K562 (cell line): ENCODE results near the gene HPF1. TPM values are rescaled to one million over a fixed set of nuclear protein-coding genes. Genes with fewer than 3 reads are reported as not detected.

ENCODE experiments used
- ATAC-seq: fragments of 200-7000 bp; cut with Tn5 transposase; 3 replicates; pipeline ENCODE4 v1.9.1; 2020; ENCODE audit warnings: moderate library complexity
- BruUV-seq: library from RNA; stranded (reverse); fragments of 400-500 nt; replicated peaks from 2 replicates; lab custom pipeline; 2021; lab: Mats Ljungman, UMichigan
- CTCF ChIA-PET: fragments of 300-600 bp; formaldehyde crosslinking; extraction: SDS; loops from one replicate; lab custom pipeline; 2021; ENCODE audit warnings: low intra/inter-chr PET ratio; lab: Yijun Ruan, JAX
- POLR2A ChIA-PET: fragments of 300-600, 350-650 bp; sonication (Branson Sonifier 250); formaldehyde crosslinking; extraction: SDS; loops from one replicate; lab custom pipeline; 2021; ENCODE audit warnings: antibody characterized with exemption, inconsistent platforms; lab: Yijun Ruan, JAX
- DNase-seq, 4 experiments: peaks; one replicate each; pipeline versions ENCODE4 v3.0.0 to v3.0.0-alpha.2; 2011 to 2018; ENCODE audit warnings: low spot score in 3 of 4, mixed read lengths in 3 of 4; ENCODE audit errors: extremely low read depth in 1 of 4
- FAIRE-seq: peaks from 2 replicates; lab custom pipeline; 2011; peaks lifted over from hg19 to GRCh38; lab: Jason Lieb, UNC
- H2AFZ ChIP-seq: 2 replicates; pipeline ENCODE4 v1.6.0; 2011; ENCODE audit warnings: low read depth, low read length, control low read depth, inconsistent platforms
- H3K27ac ChIP-seq: fragments of 200-600 bp; 3 replicates; pipeline ENCODE4 v1.8.0; 2011; ENCODE audit warnings: low read depth, mild to moderate bottlenecking, control low read depth, inconsistent platforms, low read length, moderate library complexity, mixed read lengths; ENCODE audit errors: extremely low read depth
- H3K27me3 ChIP-seq, 2 experiments: fragments of 300-600 bp in 1 of 2; 2 replicates in 1 of 2; 3 replicates in 1 of 2; pipeline versions ENCODE4 v1.6.0 to v1.8.0; 2011; ENCODE audit warnings: inconsistent platforms in 2 of 2, low read length in 2 of 2, mild to moderate bottlenecking in 1 of 2, mixed read lengths in 1 of 2, moderate library complexity in 1 of 2; ENCODE audit not compliant: control insufficient read depth in 2 of 2, insufficient read depth in 2 of 2
- H3K36me3 ChIP-seq: fragments of 300-600 bp; 3 replicates; pipeline ENCODE4 v1.8.0; 2011; ENCODE audit warnings: mild to moderate bottlenecking, low read length, inconsistent platforms; ENCODE audit not compliant: control insufficient read depth, insufficient read depth
- H3K4me1 ChIP-seq, 2 experiments: fragments of 200-600 bp in 1 of 2; replicated peaks in 1 of 2; 2 replicates in 1 of 2; 3 replicates in 1 of 2; pipeline versions ENCODE4 v1.5.1 to v1.8.0; 2011; ENCODE audit warnings: inconsistent platforms in 2 of 2, low read length in 2 of 2, mild to moderate bottlenecking in 1 of 2, mixed read lengths in 1 of 2, moderate library complexity in 1 of 2; ENCODE audit not compliant: control insufficient read depth in 2 of 2, insufficient read depth in 2 of 2
- H3K4me2 ChIP-seq: 2 replicates; pipeline ENCODE4 v1.6.1; 2011; ENCODE audit warnings: low read length, control low read depth, inconsistent platforms, mixed read lengths; ENCODE audit not compliant: insufficient read depth
- H3K4me3 ChIP-seq: fragments of 200-600 bp; sonication (generic), shearing (Covaris generic); 2 replicates; pipeline ENCODE4 v1.5.1; 2016; ENCODE audit warnings: control low read depth, inconsistent platforms
- H3K79me2 ChIP-seq: fragments of 200-600 bp; 3 replicates; pipeline ENCODE4 v1.8.0; 2011; ENCODE audit warnings: low read length, inconsistent platforms; ENCODE audit not compliant: control insufficient read depth, insufficient read depth
- H3K9ac ChIP-seq, 2 experiments: 2 replicates each; pipeline versions ENCODE4 v1.6.0 to v1.6.1; 2011; ENCODE audit warnings: low read depth in 2 of 2, low read length in 2 of 2, control low read depth in 1 of 2, inconsistent platforms in 1 of 2, mild to moderate bottlenecking in 1 of 2, mixed read lengths in 1 of 2; ENCODE audit not compliant: insufficient read depth in 1 of 2
- H3K9me1 ChIP-seq: one replicate; pipeline ENCODE4 v1.6.0; 2011; ENCODE audit warnings: inconsistent platforms, mild to moderate bottlenecking, low read length, moderate library complexity; ENCODE audit not compliant: control insufficient read depth, insufficient read depth
- H3K9me3 ChIP-seq: replicated peaks from 2 replicates; pipeline ENCODE4 v1.5.1; 2011; ENCODE audit warnings: low read depth, low read length, inconsistent platforms; ENCODE audit not compliant: control insufficient read depth, insufficient read depth
- H4K20me1 ChIP-seq: replicated peaks from 2 replicates; pipeline ENCODE4 v1.6.1; 2011; ENCODE audit warnings: low read length, inconsistent platforms, mixed read lengths; ENCODE audit not compliant: control insufficient read depth, insufficient read depth
- CBX2 ChIP-seq: fragments of 200-600 bp; sonication (generic); IDR thresholded peaks from one replicate; pipeline ENCODE4 v1.6.1; 2012; ENCODE audit warnings: mild to moderate bottlenecking, low read length, inconsistent platforms; ENCODE audit not compliant: insufficient read depth, poor library complexity, severe bottlenecking
- PTBP1 ChIP-seq: fragments of 200-400 bp; formaldehyde crosslinking; IDR thresholded peaks from 2 replicates; pipeline ENCODE4 v1.6.1; 2017; ENCODE audit warnings: low read depth, low read length
- SMAD1 ChIP-seq: fragments of 150-350 bp; IDR thresholded peaks from 2 replicates; pipeline ENCODE4 v1.6.1; 2014; ENCODE audit warnings: low read length, low read depth; ENCODE audit not compliant: partially characterized antibody
- SPI1 ChIP-seq: IDR thresholded peaks from 2 replicates; pipeline ENCODE4 v1.6.1; 2011; ENCODE audit warnings: low read depth, low read length, control low read depth, borderline replicate concordance
- ZNF586 ChIP-seq: fragments of 450-650 bp; formaldehyde crosslinking; conservative IDR thresholded peaks from 2 replicates; pipeline ENCODE4 v1.4.0; 2020; ENCODE audit warnings: mild to moderate bottlenecking, moderate library complexity
- WGBS: fragments of 100-300 bp; shearing (Covaris generic); methylation state at CpG from one replicate; pipeline ENCODE4 v1.1.6; 2016; ENCODE audit warnings: low coverage, mixed read lengths; ENCODE audit not compliant: insufficient coverage; ENCODE audit errors: missing lambda C conversion rate; 5-methylcytosine and 5-hydroxymethylcytosine counted together
- in situ Hi-C: fragments of 300-500 bp; cut with MboI; formaldehyde crosslinking; loops from 4 replicates; pipeline ENCODE4 v1.15.0; 2018; ENCODE audit warnings: inconsistent platforms, mixed read lengths
- intact Hi-C: fragments of 100-400 bp; cut with micrococcal nuclease; formaldehyde crosslinking; loops from 2 replicates; pipeline ENCODE4 v1.14.2; 2022
- polyA plus RNA-seq, 8 experiments: library from polyadenylated mRNA; depleted of rRNA in 4 of 8; stranded (reverse) in 5 of 8; unstranded in 3 of 8; fragments of >200 nt; fragmentation: Nextera tagmentation in 2 of 8; fragmentation: Illumina TruSeq in 1 of 8; extraction: Ambion mirVana in 2 of 8; extraction: Trizol in 1 of 8; gene quantifications; 2 replicates each; pipeline versions ENCODE4 v1.2.1 to v1.2.3, GENCODE V29; 2011 to 2014; ENCODE audit warnings: inconsistent platforms in 1 of 8, missing spikeins in 1 of 8
- total RNA-seq, 7 experiments: library from RNA; depleted of rRNA in 6 of 7; stranded (reverse); fragments of >200 nt in 6 of 7; fragmentation: Illumina TruSeq in 2 of 7; extraction: Trizol in 2 of 7; gene quantifications; 2 replicates each; pipeline versions ENCODE4 v1.2.1 to v1.2.3, GENCODE V29; 2011 to 2021; ENCODE audit warnings: low replicate concordance in 1 of 7
- TF ChIP-seq, protein P1 (sequence below), 2 experiments: fragments of 450-650 bp; IDR thresholded peaks; 2 replicates each; pipeline ENCODE4 v1.6.1; 2016; ENCODE audit warnings: mild to moderate bottlenecking in 2 of 2, borderline replicate concordance in 1 of 2, low read depth in 1 of 2, moderate library complexity in 1 of 2

Gene HPF1
- total and polyA plus RNA-seq, 9 of the 15 experiments (the other 6 are each of a cell fraction or from before 2014, with no cell fraction given), result 21.2 to 89.4 (median 35.2) TPM

DNA sequence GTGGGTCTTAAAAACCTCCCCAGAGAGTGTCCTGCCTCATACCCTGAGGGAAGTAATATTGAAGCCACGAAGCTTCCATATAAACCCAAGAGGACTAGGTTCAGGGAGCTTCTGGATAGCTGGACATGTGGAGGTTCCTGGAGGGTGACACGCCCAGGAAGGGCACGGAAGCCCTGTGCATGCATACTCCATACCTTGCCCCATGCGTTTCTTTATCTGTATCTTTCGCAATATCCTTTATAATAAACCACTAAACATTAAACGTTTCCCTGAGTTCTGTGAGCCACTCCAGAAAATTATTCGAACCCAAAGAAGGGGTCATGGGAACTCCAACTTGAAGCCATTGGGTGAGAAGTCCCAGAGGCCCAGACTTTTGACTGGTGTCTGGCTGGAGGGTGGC, 45.7 kb upstream of the HPF1 start (continued):
- TF ChIP-seq PTBP1, result no peak
- no peak for TF ChIP-seq CBX2

- no peaks in the 10 kb centered on the region for H3K79me2 ChIP-seq
- intact Hi-C loops (no loop called here), in situ Hi-C loops (no loop called here)
- no peaks in the 10 kb centered on the region for H3K9me3 ChIP-seq
- no TSS peak for BruUV-seq
- POLR2A ChIA-PET, result no interaction called here
- no peaks in the 10 kb centered on the region for H3K9me1 ChIP-seq
- no peak overlapping the region for H2AFZ ChIP-seq
- no peak for ATAC-seq
- DNase-seq, result no peak
- TF ChIP-seq SPI1, result peak; percentile 38; the same call in 1 of the 2 replicates
- no peak for TF ChIP-seq ZNF586 (CRISPR knock-in tag)
- TF ChIP-seq, all 486 proteins: peak for 1
- H3K27me3 ChIP-seq, result peaks cover 0 to 1% of the 10 kb centered on the region in 2 experiments; a peak in 2 of 5 replicates
- CTCF ChIA-PET, result no interaction called here
- H3K4me2 ChIP-seq, result no peak overlapping the region
- H3K4me3 ChIP-seq, result no peak overlapping the region
- no peaks in the 10 kb centered on the region for H4K20me1 ChIP-seq
- WGBS, result 0% methylated on average over 1 of the region's 1 CpG
- no peaks in the 10 kb centered on the region for H3K36me3 ChIP-seq
- no peaks in the 10 kb centered on the region for H3K4me1 ChIP-seq
- no peak for FAIRE-seq
- no peak overlapping the region for H3K27ac ChIP-seq
- no peak overlapping the region for H3K9ac ChIP-seq
Observed at GRCh38 chr4:169802873-169803272, 45.1 kb upstream of the HPF1 start.

DNA sequence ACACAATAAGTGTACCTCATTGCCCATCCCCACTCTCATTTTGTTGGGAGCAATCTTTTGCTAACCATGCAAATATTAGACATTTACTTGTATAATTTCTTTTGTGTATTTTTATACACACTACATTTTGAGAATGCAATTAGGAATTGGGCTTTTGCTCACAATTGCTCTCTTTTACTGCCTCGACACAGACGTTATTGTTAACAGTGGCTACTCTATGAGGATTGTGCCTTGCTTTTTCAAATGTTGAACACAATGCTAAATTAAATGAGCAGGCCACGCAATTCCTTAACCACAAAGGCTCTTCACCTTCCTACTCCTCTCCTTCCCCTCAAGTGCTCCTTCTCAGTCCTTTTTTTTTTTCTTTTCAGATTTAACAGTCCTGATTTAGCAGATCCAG, 42.8 kb upstream of the HPF1 start:
- CTCF ChIA-PET, result no interaction called here
- FAIRE-seq, result no peak
- TF ChIP-seq, protein P1, sequence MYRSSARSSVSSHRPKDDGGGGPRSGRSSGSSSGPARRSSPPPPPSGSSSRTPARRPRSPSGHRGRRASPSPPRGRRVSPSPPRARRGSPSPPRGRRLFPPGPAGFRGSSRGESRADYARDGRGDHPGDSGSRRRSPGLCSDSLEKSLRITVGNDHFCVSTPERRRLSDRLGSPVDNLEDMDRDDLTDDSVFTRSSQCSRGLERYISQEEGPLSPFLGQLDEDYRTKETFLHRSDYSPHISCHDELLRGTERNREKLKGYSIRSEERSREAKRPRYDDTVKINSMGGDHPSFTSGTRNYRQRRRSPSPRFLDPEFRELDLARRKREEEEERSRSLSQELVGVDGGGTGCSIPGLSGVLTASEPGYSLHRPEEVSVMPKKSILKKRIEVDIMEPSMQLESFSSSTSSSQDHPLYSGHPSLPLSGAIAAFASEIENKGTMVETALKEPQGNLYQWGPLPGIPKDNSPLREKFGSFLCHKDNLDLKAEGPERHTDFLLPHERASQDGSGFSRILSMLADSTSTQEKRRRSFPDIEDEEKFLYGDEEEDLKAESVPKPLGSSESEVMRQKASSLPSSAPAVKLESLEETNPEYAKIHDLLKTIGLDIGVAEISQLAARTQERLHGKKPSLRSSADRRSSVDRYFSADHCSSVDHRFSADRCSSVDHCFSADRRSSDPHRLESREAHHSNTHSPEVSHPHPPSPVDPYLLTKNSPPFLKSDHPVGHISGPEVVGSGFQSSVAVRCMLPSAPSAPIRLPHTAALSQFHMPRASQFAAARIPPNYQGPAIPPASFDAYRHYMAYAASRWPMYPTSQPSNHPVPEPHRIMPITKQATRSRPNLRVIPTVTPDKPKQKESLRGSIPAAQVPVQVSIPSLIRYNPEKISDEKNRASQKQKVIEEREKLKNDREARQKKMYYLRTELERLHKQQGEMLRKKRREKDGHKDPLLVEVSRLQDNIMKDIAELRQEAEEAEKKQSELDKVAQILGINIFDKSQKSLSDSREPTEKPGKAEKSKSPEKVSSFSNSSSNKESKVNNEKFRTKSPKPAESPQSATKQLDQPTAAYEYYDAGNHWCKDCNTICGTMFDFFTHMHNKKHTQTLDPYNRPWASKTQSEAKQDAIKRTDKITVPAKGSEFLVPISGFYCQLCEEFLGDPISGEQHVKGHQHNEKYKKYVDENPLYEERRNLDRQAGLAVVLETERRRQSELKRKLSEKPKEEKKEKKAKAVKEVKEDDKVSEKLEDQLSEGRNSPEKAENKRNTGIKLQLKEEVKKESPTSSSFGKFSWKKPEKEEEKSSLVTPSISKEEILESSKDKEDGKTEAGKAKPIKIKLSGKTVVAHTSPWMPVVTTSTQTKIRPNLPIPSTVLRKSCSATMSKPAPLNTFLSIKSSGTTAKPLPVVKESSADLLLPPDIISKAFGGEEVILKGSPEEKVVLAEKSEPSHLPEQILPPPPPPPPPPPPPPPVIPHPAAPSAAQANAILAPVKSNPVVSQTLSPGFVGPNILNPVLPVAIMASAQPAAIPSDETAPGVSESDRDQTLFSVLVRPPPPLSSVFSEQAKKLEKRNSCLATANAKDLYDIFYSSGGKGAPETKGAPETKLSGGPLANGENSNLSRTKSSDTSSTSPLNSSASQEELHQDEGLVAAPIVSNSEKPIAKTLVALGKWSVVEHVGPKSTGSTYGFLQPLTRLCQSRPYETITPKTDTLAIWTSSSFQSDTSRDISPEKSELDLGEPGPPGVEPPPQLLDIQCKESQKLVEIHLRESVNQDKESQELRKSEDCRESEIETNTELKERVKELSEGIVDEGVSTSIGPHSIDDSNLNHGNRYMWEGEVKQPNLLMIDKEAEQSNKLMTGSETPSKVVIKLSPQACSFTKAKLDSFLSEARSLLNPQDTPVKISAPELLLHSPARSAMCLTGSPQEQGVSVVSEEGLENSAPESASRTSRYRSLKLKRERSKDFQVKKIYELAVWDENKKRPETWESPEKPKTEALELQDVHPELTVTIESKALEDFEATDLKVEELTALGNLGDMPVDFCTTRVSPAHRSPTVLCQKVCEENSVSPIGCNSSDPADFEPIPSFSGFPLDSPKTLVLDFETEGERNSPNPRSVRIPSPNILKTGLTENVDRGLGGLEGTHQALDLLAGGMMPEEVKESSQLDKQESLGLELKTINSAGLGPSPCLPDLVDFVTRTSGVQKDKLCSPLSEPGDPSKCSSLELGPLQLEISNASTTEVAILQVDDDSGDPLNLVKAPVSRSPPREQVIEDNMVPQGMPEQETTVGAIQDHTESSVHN (IDR thresholded peaks at IDR 0.05; ENCODE audit: borderline replicate concordance in 1 of 2, low read depth in 1 of 2), result no peak
- no peak for TF ChIP-seq SMAD1

More for the DNA sequence above, 42.8 kb upstream of the HPF1 start:
- in situ Hi-C loops (no loop called here), intact Hi-C loops (no loop called here)
- no peak overlapping the region for H3K9ac ChIP-seq
- BruUV-seq, result no TSS peak
- 2% methylated on average over 3 of the region's 3 CpGs for WGBS
- ATAC-seq, result no peak
- H2AFZ ChIP-seq, result no peak overlapping the region
- peaks cover 3 to 6% of the 10 kb centered on the region in 2 experiments; a peak in 3 of 5 replicates for H3K27me3 ChIP-seq
- H3K79me2 ChIP-seq, result no peaks in the 10 kb centered on the region
- H3K4me2 ChIP-seq, result no peak overlapping the region
- H3K9me3 ChIP-seq, result no peaks in the 10 kb centered on the region
- H4K20me1 ChIP-seq, result no peaks in the 10 kb centered on the region
- no peak overlapping the region for H3K27ac ChIP-seq
- no peak overlapping the region for H3K4me3 ChIP-seq
- no peaks in the 10 kb centered on the region for H3K36me3 ChIP-seq
- DNase-seq, result no peak
- H3K4me1 ChIP-seq, result no peaks in the 10 kb centered on the region
- no peaks in the 10 kb centered on the region for H3K9me1 ChIP-seq
- POLR2A ChIA-PET, result no interaction called here
